Neuronal stem cell (in vitro differentiated cells): Measurements from ENCODE around the gene TRIM41.
"Not testable (repeated sequence)": the region's sequence is repeated elsewhere in the genome, so short reads cannot be mapped to it uniquely, and the experiment has no call there.

ENCODE experiments used
- DNase-seq: peaks from one replicate; pipeline ENCODE4 v3.0.0-alpha.2; 2013; ENCODE audit warnings: low spot score
- H2AFZ ChIP-seq: one replicate; pipeline ENCODE4 v1.6.1; 2013; ENCODE audit warnings: mild to moderate bottlenecking, low read length, inconsistent platforms
- H2AK5ac ChIP-seq: 2 replicates; pipeline ENCODE4 v1.6.1; 2013; ENCODE audit warnings: low read depth, mild to moderate bottlenecking, inconsistent platforms, low read length, moderate library complexity, mixed read lengths
- H2BK120ac ChIP-seq: 2 replicates; pipeline ENCODE4 v1.6.1; 2013; ENCODE audit warnings: low read depth, mild to moderate bottlenecking, inconsistent platforms, low read length, moderate library complexity, mixed read lengths
- H2BK12ac ChIP-seq: one replicate; pipeline ENCODE4 v1.6.1; 2013; ENCODE audit warnings: low read length, inconsistent platforms
- H2BK15ac ChIP-seq: 2 replicates; pipeline ENCODE4 v1.6.1; 2013; ENCODE audit warnings: mild to moderate bottlenecking, low read length, inconsistent platforms, mixed read lengths
- H2BK5ac ChIP-seq: one replicate; pipeline ENCODE4 v1.6.1; 2013; ENCODE audit warnings: inconsistent platforms, mild to moderate bottlenecking, low read length, moderate library complexity
- H3K14ac ChIP-seq: one replicate; pipeline ENCODE4 v1.6.1; 2013; ENCODE audit warnings: low read length, inconsistent platforms
- H3K18ac ChIP-seq: 2 replicates; pipeline ENCODE4 v1.6.1; 2013; ENCODE audit warnings: low read length, inconsistent platforms
- H3K23ac ChIP-seq: 2 replicates; pipeline ENCODE4 v1.6.1; 2013; ENCODE audit warnings: low read depth, mild to moderate bottlenecking, mixed read lengths, low read length, inconsistent platforms; ENCODE audit not compliant: poor library complexity
- H3K27ac ChIP-seq: replicated peaks from 3 replicates; pipeline ENCODE4 v1.5.1; 2013; ENCODE audit warnings: low read length, inconsistent platforms
- H3K27me3 ChIP-seq, 3 experiments: 2 replicates each; pipeline ENCODE4 v1.6.1; 2013; ENCODE audit warnings: low read length in 3 of 3, mild to moderate bottlenecking in 2 of 3, inconsistent platforms in 1 of 3, low read depth in 1 of 3, mixed read lengths in 1 of 3, moderate library complexity in 1 of 3; ENCODE audit not compliant: control insufficient read depth in 3 of 3, insufficient read depth in 3 of 3
- H3K36me3 ChIP-seq, 2 donors: replicated peaks in 1 of 2; 2 replicates each; pipeline ENCODE4 v1.6.1; 2013; ENCODE audit warnings: low read length in 2 of 2; ENCODE audit not compliant: control insufficient read depth in 2 of 2, insufficient read depth in 2 of 2
- H3K4ac ChIP-seq: 2 replicates; pipeline ENCODE4 v1.6.1; 2013; ENCODE audit warnings: inconsistent platforms, mild to moderate bottlenecking, low read length, moderate library complexity
- H3K4me1 ChIP-seq, 2 donors: 1 replicate in 1 of 2; 2 replicates in 1 of 2; pipeline ENCODE4 v1.6.1; 2013; ENCODE audit warnings: low read length in 2 of 2, low read depth in 1 of 2; ENCODE audit not compliant: control insufficient read depth in 2 of 2, insufficient read depth in 1 of 2
- H3K4me2 ChIP-seq: one replicate; pipeline ENCODE4 v1.6.1; 2013; ENCODE audit warnings: mild to moderate bottlenecking, low read length, inconsistent platforms; ENCODE audit not compliant: insufficient read depth, poor library complexity, severe bottlenecking
- H3K4me3 ChIP-seq, 2 donors: 2 replicates each; pipeline ENCODE4 v1.5.1; 2013; ENCODE audit warnings: low read length in 2 of 2, mild to moderate bottlenecking in 2 of 2, inconsistent platforms in 1 of 2, moderate library complexity in 1 of 2
- H3K79me1 ChIP-seq: one replicate; pipeline ENCODE4 v1.6.1; 2013; ENCODE audit warnings: low read depth, mild to moderate bottlenecking, inconsistent platforms, low read length, moderate library complexity
- H3K9ac ChIP-seq: one replicate; pipeline ENCODE4 v1.6.1; 2013; ENCODE audit warnings: mild to moderate bottlenecking, low read depth, low read length, inconsistent platforms; ENCODE audit not compliant: poor library complexity
- H3K9me3 ChIP-seq, 2 donors: replicated peaks in 1 of 2; 2 replicates each; pipeline versions ENCODE3 to v1.6.1; 2013; ENCODE audit warnings: low read length in 2 of 2, mild to moderate bottlenecking in 2 of 2, inconsistent platforms in 1 of 2, low read depth in 1 of 2, mixed read lengths in 1 of 2, moderate library complexity in 1 of 2; ENCODE audit not compliant: control insufficient read depth in 2 of 2, insufficient read depth in 1 of 2
- H4K8ac ChIP-seq: one replicate; pipeline ENCODE4 v1.6.1; 2013; ENCODE audit warnings: low read depth, mild to moderate bottlenecking, inconsistent platforms, low read length, moderate library complexity
- H4K91ac ChIP-seq: one replicate; pipeline ENCODE4 v1.6.1; 2013; ENCODE audit warnings: low read length, low read depth, mild to moderate bottlenecking, inconsistent platforms; ENCODE audit not compliant: poor library complexity
- WGBS, 2 donors: extraction: QIAGEN DNeasy Blood & Tissue Kit; methylation state at CpG; one replicate each; pipeline ENCODE4 v1.1.7; 2013; ENCODE audit warnings: missing lambda C conversion rate in 2 of 2, mixed read lengths in 1 of 2; ENCODE audit not compliant: insufficient read length in 2 of 2, insufficient replicate concordance in 1 of 2; ENCODE audit errors: extremely low coverage in 2 of 2; 5-methylcytosine and 5-hydroxymethylcytosine counted together

Gene TRIM41

DNA sequence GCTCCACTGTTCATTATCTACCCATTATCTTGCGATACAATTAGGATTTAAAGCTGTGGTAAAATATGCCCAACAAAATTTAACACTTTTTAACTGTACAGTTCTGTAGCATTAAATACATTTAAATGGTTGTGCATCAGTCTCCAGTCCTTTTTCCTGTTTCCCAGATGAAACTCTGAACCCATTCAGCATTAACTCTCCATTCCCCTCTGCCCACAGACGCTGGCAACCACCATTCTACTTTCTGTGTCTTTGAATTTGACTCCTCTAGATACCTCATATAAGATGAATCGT lies 15.2 kb upstream of the TRIM41 start:
- Histone ChIP-seq H2BK120ac (no peak overlapping the region), H3K23ac (no peak overlapping the region), H4K91ac (no peak overlapping the region), H3K9me3 (no peaks in the 10 kb centered on the region), H3K27me3 (peaks cover 14 to 39% (median 37%) of the 10 kb centered on the region in 3 experiments), H2BK12ac (no peak overlapping the region), H3K4me3 (peak overlapping the region in 1 of 2 donors; percentile 59), H3K36me3 (no peaks in the 10 kb centered on the region), H3K4ac (no peak overlapping the region), H3K18ac (no peak overlapping the region), H3K9ac (no peak overlapping the region), H3K27ac (no peak overlapping the region), H3K14ac (no peak overlapping the region), H2AFZ (no peak overlapping the region), H2BK5ac (no peak overlapping the region), H3K79me1 (no peaks in the 10 kb centered on the region), H3K4me2 (no peak overlapping the region), H4K8ac (no peak overlapping the region), H2AK5ac (no peak overlapping the region), H3K4me1 (peaks cover 2 to 5% of the 10 kb centered on the region in 2 donors), H2BK15ac (no peak overlapping the region)
- no peak for DNase-seq
- no CpG with 5 or more reads among the region's 3 CpGs for WGBS, 2 donors

DNA sequence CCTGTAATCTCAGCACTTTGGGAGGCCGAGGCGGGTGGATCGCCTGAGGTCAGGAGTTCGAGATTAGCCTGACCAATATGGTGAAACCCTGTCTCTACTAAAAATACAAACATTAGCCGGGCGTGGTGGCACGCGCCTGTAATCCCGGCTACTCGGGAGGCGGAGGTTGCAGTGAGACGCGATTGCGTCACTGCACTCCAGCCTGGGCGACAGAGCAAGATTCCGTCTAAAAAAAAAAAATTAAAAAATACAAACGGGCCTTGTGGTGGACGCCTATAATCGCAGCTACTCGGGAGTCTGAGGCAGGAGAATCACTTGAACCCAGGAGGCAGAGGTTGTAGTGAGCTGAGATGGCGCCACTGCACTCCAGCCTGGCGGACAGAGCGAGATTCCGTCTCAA lies 14.1 kb upstream of the TRIM41 start:
- DNase-seq, H2BK12ac ChIP-seq, H3K4ac ChIP-seq, H3K27ac ChIP-seq, H3K9ac ChIP-seq, H2BK5ac ChIP-seq, H2AFZ ChIP-seq, H3K23ac ChIP-seq, H3K4me3 ChIP-seq, H2BK120ac ChIP-seq, H3K18ac ChIP-seq, H3K36me3 ChIP-seq, H3K4me1 ChIP-seq, H3K4me2 ChIP-seq, H2BK15ac ChIP-seq, H3K9me3 ChIP-seq, H3K14ac ChIP-seq, H2AK5ac ChIP-seq, H4K91ac ChIP-seq, H3K79me1 ChIP-seq, H4K8ac ChIP-seq: not testable (repeated sequence)
- H3K27me3 ChIP-seq, result peaks cover 13 to 34% (median 31%) of the 10 kb centered on the region in 3 experiments
- WGBS, 2 donors, result no CpG with 5 or more reads among the region's 24 CpGs

DNA sequence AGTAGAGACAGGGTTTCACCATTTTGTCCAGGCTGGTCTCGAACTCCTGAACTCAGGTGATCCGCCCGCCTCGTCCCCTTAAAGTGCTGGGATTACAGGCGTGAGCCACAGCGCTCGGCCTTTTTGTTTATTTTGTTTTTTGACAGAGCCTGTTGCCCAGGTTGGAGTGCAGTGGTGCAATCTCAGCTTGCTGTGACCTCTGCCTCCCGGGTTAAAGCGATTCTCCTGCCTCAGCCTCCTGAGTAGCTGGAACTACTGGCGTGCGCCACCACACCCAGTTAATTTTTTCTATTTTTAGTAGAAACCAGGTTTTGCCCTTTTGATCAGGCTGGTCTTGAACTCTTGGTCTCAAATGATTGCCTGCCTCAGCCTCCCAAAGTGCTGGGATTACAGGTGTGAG lies 12.9 kb upstream of the TRIM41 start:
- whole genome bisulfite sequencing, 2 donors, result no CpG with 5 or more reads among the region's 11 CpGs
- peaks cover 3 to 23% (median 20%) of the 10 kb centered on the region in 3 experiments for H3K27me3 ChIP-seq
- H3K9me3 ChIP-seq, result not testable (repeated sequence)

DNA sequence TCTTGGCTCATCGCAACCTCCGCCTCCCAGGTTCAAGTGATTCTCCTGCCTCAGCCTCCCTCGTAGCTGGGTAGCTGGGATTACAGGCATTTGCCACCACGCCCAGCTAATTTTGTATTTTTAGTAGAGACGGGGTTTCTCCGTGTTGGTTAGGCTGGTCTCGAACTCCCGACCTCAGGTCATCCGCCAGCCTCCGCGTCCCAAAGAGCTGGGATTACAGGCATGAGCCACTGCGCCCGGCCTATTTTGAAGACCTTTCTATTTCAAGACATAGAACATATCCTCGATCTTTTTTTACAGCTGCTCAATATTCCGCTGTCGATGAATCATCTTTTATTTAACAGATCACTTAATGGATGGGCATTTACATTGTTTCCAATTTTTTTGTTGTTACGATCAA lies 12.4 kb upstream of the TRIM41 start:
- not testable (repeated sequence) for H2AK5ac ChIP-seq, H3K4ac ChIP-seq, H3K23ac ChIP-seq, H3K4me3 ChIP-seq, H2BK5ac ChIP-seq, H3K27ac ChIP-seq, DNase-seq, H3K79me1 ChIP-seq, H3K4me1 ChIP-seq, H4K91ac ChIP-seq, H2AFZ ChIP-seq, H2BK120ac ChIP-seq, H2BK12ac ChIP-seq, H3K14ac ChIP-seq, H3K9me3 ChIP-seq, H3K4me2 ChIP-seq, H3K9ac ChIP-seq, H2BK15ac ChIP-seq, H4K8ac ChIP-seq, H3K36me3 ChIP-seq, H3K18ac ChIP-seq
- WGBS, 2 donors, result no CpG with 5 or more reads among the region's 17 CpGs
- peaks cover 0 to 20% (median 14%) of the 10 kb centered on the region in 3 experiments for H3K27me3 ChIP-seq

More for the DNA sequence above, 12.9 kb upstream of the TRIM41 start:
- not testable (repeated sequence) for H3K4me2 ChIP-seq, H3K4me3 ChIP-seq, H4K8ac ChIP-seq, H4K91ac ChIP-seq, H3K14ac ChIP-seq, H2BK15ac ChIP-seq, H2BK12ac ChIP-seq, H2AK5ac ChIP-seq, H3K36me3 ChIP-seq, DNase-seq, H3K27ac ChIP-seq, H2BK5ac ChIP-seq, H3K4ac ChIP-seq, H2AFZ ChIP-seq, H3K79me1 ChIP-seq, H2BK120ac ChIP-seq, H3K23ac ChIP-seq, H3K18ac ChIP-seq, H3K9ac ChIP-seq, H3K4me1 ChIP-seq
